ENCODE data around the gene CFAP70. TPM values are rescaled to one million over a fixed set of nuclear protein-coding genes. Genes with fewer than 3 reads are reported as not detected.

The CFAP70 gene
- total RNA-seq, 1 experiment from 2014 or later, result 0.31 TPM

- no peak for TF ChIP-seq ZNF532 (CRISPR knock-in tag; IDR thresholded peaks at IDR 0.05; ENCODE audit: borderline replicate concordance)
- no peak for TF ChIP-seq MLX (CRISPR knock-in tag; IDR thresholded peaks at IDR 0.05)
These were observed 46.0 kb upstream of the CFAP70 start (continued) for GRCh38 chr10:73404690-73405089.

- ChIA-PET POLR2A (no interaction called here), CTCF (no interaction called here)
- Mint-ChIP-seq H3K36me3 (peaks cover 9% of the 10 kb centered on the region; the same call in 1 of the 2 replicates), H3K27me3 (ENCODE audit: low read depth) (no peaks in the 10 kb centered on the region), H3K4me1 (peaks cover 4% of the 10 kb centered on the region; the same call in 1 of the 2 replicates), H3K27ac (no peak overlapping the region), H3K9me3 (no peaks in the 10 kb centered on the region; the same call in 1 of the 2 replicates), H3K4me3 (no peak overlapping the region)
- no peak for TF ChIP-seq NFATC4 (CRISPR knock-in tag; IDR thresholded peaks at IDR 0.05)
- TF ChIP-seq FOXP4 (CRISPR knock-in tag; IDR thresholded peaks at IDR 0.05), result no peak
- no peak for TF ChIP-seq ZNF121 (CRISPR knock-in tag; IDR thresholded peaks at IDR 0.05)
- no peak for TF ChIP-seq GRHL2 (CRISPR knock-in tag; IDR thresholded peaks at IDR 0.05; ENCODE audit: insufficient replicate concordance, severe bottlenecking)
- no peak for TF ChIP-seq KAT7 (CRISPR knock-in tag; IDR thresholded peaks at IDR 0.05; ENCODE audit: borderline replicate concordance)
- no peak for TF ChIP-seq EMX1 (CRISPR knock-in tag; IDR thresholded peaks at IDR 0.05)
- no peak for TF ChIP-seq TCF7 (CRISPR knock-in tag; IDR thresholded peaks at IDR 0.05; ENCODE audit: low read depth)
- TF ChIP-seq USF2 (CRISPR knock-in tag; IDR thresholded peaks at IDR 0.05), result no peak
- ATAC-seq, result no peak
- no peak for DNase-seq (ENCODE audit: low spot score)
These were observed 43.0 kb upstream of the CFAP70 start for GRCh38 chr10:73401636-73402035.

GRCh38 chr10:73399063-73399462 lies 40.4 kb upstream of the CFAP70 start:
- ATAC-seq (no peak), DNase-seq (ENCODE audit: low spot score) (no peak)
- H3K9me3 Mint-ChIP-seq, result no peaks in the 10 kb centered on the region; the same call in 1 of the 2 replicates
- ChIA-PET CTCF (no interaction called here), POLR2A (no interaction called here)
- TF ChIP-seq ZNF416 (CRISPR knock-in tag; IDR thresholded peaks at IDR 0.05) (no peak), HMGA2 (CRISPR knock-in tag; IDR thresholded peaks at IDR 0.05) (no peak), USF1 (CRISPR knock-in tag; IDR thresholded peaks at IDR 0.05) (no peak), NR2C2 (CRISPR knock-in tag; IDR thresholded peaks at IDR 0.05) (no peak), PRRX2 (CRISPR knock-in tag; IDR thresholded peaks at IDR 0.05) (no peak), JAZF1 (CRISPR knock-in tag; IDR thresholded peaks at IDR 0.05) (no peak), ZNF263 (CRISPR knock-in tag; IDR thresholded peaks at IDR 0.05; ENCODE audit: low read depth) (no peak), IRF1 (CRISPR knock-in tag; IDR thresholded peaks at IDR 0.05) (no peak), ZNF219 (CRISPR knock-in tag; IDR thresholded peaks at IDR 0.05; ENCODE audit: borderline replicate concordance) (no peak), NR1H2 (CRISPR knock-in tag; IDR thresholded peaks at IDR 0.05) (no peak), ZNF232 (CRISPR knock-in tag; IDR thresholded peaks at IDR 0.05) (no peak), E2F5 (CRISPR knock-in tag; IDR thresholded peaks at IDR 0.05) (no peak)
- H3K27ac Mint-ChIP-seq, result no peak overlapping the region; the same call in 1 of the 2 replicates
- no peak overlapping the region for H3K4me3 Mint-ChIP-seq
- H3K36me3 Mint-ChIP-seq, result peaks cover 28% of the 10 kb centered on the region
- no peaks in the 10 kb centered on the region for H3K27me3 Mint-ChIP-seq (ENCODE audit: low read depth)
- H3K4me1 Mint-ChIP-seq, result peaks cover 4% of the 10 kb centered on the region; the same call in 1 of the 2 replicates

Measured in WTC11 (cell line).